HG02884 (cell line): Measurements from ENCODE around the gene TH.

Experiments
- ATAC-seq: cut with Tn5 transposase; IDR thresholded peaks from one replicate; pipeline ENCODE4 v1.9.1; 2021; ENCODE audit warnings: mild to moderate bottlenecking, moderate library complexity; ENCODE audit not compliant: unreplicated experiment

TH gene

GRCh38 chr11:2171591-2172003, at the start of gene TH:
Gene TH (minus strand): TSS chr11:2171815. CDS start chr11:2171786, 29 bp downstream.
- ATAC-seq: no peak

DNA sequence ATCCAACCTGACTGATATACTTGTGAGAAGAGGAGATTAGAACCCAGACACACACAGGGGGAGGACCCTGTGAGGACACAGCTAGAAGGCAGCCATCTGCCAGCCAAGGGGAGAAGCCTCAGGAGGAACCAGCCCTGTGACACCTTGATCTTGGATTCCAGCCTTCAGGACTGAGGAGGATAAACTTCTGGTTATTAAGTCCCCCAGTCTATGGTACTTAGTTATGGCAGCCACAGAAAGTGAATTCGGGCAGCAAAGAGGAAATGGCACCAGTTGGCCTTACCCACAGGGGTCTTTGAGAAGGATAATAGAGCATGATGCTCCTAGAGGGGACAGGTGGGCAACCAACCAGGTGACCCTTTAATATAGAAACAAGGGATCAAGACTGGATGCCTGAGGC, 49.4 kb upstream of the TH start:
- no peak for ATAC-seq

- no peak for ATAC-seq
Measured at GRCh38 chr11:2220173-2220771, 48.7 kb upstream of the TH start.

DNA sequence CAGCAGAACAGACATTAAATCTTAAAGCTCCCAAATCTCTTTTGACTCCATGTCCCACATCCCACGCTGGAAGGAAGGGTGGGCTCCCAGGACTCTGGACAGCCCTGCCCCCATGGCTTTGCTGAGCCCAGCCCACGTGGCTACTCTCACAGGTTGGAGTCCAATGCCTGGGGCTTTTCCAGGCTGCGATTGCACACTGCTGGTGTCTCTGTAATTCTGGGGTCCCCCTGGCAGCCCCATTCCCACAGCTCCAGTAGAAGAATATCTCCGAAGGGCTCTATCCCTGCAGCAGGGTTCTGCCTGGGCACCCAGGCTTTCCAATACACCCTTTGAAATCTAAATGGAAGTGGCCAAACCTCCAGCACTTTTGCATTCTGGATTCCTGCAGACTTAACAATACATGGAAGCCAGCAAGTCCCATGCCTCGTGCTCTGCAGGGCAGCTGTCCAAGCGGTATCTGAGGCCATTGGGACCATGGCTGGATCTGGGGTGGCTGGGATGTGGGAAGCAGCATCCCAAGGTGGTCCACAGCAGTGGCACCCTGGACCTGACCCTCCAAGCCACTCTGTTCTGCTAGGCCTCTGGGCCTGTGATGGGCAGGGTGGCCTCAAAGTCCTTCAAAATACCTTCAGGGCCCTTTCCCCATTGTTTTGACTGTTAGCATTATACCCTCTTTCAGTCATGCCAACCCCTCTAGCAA, 47.9 kb upstream of the TH start:
- no peak for ATAC-seq

- ATAC-seq: no peak
Measured at GRCh38 chr11:2218031-2218633, 46.5 kb upstream of the TH start.

GRCh38 chr11:2217211-2218030, 45.8 kb upstream of the TH start:
- no peak for ATAC-seq

DNA sequence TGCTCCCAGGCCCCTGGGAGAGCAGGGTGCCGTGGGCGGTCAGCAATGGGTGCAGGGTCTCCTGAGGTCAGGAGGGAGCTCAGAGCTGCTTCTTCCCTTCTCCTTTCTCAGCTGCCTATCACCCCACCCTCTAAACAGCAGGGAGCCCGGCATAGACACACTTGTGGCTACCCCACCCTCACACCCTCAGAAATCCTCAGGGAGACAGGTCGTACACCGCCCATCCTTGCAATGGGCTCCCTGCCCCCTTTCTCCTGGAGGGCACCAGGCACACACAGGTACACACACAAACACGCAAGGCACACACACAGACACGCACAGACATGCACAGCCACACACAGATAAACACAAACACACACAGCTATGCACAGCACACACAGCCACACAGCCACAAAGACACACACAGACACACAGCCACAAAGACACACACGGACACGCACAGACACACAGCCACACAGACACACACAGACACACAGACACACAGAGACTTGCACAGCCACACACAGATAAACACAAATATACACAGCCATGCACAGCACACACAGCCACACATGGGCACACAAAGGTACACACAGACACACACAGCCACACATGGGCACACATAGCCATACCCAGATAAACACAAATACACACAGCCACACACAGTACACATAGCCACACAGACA, 44.9 kb upstream of the TH start:
- ATAC-seq: no peak

DNA sequence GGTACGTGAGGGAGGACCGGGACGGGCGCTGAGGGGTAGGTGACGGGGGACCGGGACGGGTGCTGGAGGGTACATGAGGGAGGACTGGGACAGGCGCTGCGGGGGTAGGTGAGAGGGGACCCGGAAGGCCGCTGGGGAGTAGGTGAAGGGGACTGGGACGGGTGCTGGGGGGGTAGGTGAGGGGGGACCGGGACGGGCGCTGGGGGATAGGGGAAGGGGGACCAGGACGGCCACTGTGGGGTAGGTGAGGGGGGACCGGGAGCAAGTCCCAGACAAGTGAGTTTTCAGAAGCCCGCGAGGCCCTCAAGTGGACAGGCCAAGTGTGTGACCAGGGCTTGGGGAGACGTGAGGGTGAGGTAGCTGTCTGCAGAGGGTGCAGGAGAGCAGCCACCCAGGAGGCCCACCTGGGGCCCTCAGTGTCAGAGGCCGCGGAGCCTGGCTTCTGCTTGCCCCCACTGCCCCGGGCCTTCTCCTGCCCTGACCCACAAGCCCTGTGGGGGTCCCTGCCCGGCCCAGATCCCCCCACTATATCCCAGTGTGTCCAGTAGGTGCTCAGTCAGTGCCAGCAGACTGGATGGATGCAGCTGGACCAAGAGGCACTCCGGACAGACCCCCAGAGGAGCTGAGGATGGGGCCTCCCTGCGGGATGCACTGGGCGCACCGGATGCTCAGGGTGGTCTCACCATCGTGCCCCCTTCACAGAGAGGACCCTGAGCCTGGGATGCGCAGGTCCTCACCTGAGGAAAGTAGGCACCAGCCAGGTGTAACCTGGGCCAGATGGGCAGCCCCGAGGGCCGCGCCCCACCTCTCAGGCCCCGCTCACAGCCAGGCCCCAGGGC, 44.2 kb upstream of the TH start:
- no peak for ATAC-seq

GRCh38 chr11:2215230-2215560, 43.6 kb upstream of the TH start:
- no peak for ATAC-seq

DNA sequence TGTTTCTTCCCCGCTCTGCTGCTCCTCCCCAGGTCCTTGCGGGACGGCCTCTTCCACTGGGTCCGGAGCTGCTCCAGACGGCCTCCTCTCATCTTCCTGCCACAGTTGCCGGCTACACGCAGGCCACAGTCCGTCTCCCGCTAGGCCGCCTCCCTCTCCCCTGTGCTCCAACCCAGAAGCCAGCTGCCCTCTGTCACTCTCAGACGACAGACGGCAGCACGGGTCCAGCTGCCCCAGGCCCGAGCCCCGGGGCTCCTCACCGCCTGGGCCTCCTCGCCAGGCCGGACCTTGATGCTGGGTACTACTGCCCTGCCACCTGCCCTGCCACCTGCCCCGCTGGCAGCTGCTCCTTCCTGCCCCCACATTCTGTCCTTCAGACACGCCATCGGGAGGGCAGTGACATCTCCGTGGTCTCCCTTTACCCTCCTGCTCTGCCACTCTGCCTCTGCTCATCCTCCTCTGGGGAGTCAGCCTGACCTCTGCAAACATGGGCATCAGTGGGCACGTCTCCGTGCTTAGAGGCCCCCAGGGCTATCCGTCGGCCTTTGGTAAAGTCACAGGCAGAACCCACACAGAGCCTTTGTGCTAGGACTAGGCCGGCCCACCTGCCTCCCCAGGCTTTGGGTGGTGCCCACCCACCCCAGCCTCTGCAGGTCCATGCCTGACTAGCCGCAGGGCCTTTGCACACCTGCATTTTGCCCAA, 43.1 kb upstream of the TH start:
- ATAC-seq: no peak

- ATAC-seq: no peak
Measured at GRCh38 chr11:2213890-2214526, 42.4 kb upstream of the TH start.

- no peak for ATAC-seq
Measured at GRCh38 chr11:2213384-2213842, 41.8 kb upstream of the TH start.

GRCh38 chr11:2212411-2213251, 41.0 kb upstream of the TH start:
- no peak for ATAC-seq

GRCh38 chr11:2211113-2211971, 39.7 kb upstream of the TH start:
- ATAC-seq: no peak

GRCh38 chr11:2210366-2211112, 38.9 kb upstream of the TH start:
- ATAC-seq: no peak

DNA sequence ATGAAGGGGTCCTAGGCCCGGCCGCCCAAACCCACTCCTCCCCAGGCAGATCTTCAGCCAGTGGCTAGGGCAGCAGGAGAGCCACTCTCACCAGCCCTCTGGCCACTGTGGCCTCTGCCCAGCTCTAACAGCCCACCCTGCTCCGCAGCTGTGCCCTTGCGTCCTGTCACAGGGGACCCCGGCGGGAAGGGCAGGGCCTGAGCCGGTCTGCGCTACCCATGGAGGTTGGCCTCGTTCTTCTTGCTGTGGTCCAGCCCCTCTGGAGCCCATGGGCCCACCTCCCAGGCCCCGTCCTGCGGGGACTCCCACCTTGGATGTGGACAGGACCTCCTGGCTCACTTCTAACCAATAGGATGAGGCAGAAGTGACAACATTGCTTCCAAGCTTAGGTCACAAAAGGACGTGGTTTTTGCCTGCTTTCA, 38.3 kb upstream of the TH start:
- ATAC-seq: no peak
